Spinal cord (tissue), 10 donors: ENCODE measurements around the gene SHKBP1. TPM values are rescaled to one million over a fixed set of nuclear protein-coding genes. Genes with fewer than 3 reads are reported as not detected.
"Not testable (repeated sequence)": the region's sequence is repeated elsewhere in the genome, so short reads cannot be mapped to it uniquely, and the experiment has no call there.

Source experiments
- DNase-seq, 6 donors: peaks; one replicate each; pipeline versions ENCODE4 v3.0.0 to v3.0.0-alpha.2; 2013 to 2015; ENCODE audit warnings: low spot score in 6 of 6, low read depth in 4 of 6
- H3K27ac ChIP-seq: one replicate; pipeline ENCODE4 v1.5.1; 2013; ENCODE audit warnings: low read depth, low read length, control low read depth
- H3K27me3 ChIP-seq: one replicate; pipeline ENCODE4 v1.6.1; 2013; ENCODE audit warnings: low read length; ENCODE audit not compliant: control insufficient read depth, insufficient read depth
- H3K36me3 ChIP-seq: one replicate; pipeline ENCODE4 v1.6.1; 2013; ENCODE audit warnings: low read length; ENCODE audit not compliant: control insufficient read depth, insufficient read depth
- H3K4me1 ChIP-seq: one replicate; pipeline ENCODE4 v1.6.1; 2013; ENCODE audit warnings: low read length; ENCODE audit not compliant: control insufficient read depth, insufficient read depth
- H3K4me3 ChIP-seq: one replicate; pipeline ENCODE4 v1.5.1; 2013; ENCODE audit warnings: low read depth, low read length, control low read depth
- H3K9me3 ChIP-seq: one replicate; pipeline ENCODE4 v1.6.1; 2013; ENCODE audit warnings: low read length; ENCODE audit not compliant: control insufficient read depth, insufficient read depth
- WGBS: methylation state at CpG from one replicate; pipeline ENCODE4 v1.1.5; 2013; ENCODE audit warnings: missing lambda C conversion rate; ENCODE audit not compliant: insufficient coverage; 5-methylcytosine and 5-hydroxymethylcytosine counted together
- polyA plus RNA-seq, 2 donors: library from polyadenylated mRNA; unstranded; fragments of 120-200 nt; gene quantifications; one replicate each; pipeline ENCODE4 v1.2.1, GENCODE V29; 2013; ENCODE audit not compliant: insufficient read length in 2 of 2
- total RNA-seq, 2 donors: library from RNA; depleted of rRNA in 1 of 2; stranded (reverse); fragments of 120-200 nt in 1 of 2; fragments of >200 nt in 1 of 2; gene quantifications; one replicate each; pipeline versions ENCODE4 v1.2.3 to v1.2.4, GENCODE V29; 2013 to 2014
- donor health status: healthy.

The SHKBP1 gene
- total and polyA plus RNA-seq, 4 donors = 9.6 to 43.1 (median 24.4) TPM

GRCh38 chr19:40619333-40620160 lies 42.9 kb downstream of the SHKBP1 start:
- WGBS = 73% methylated on average over 7 of the region's 11 CpGs
- peaks cover 40% of the 10 kb centered on the region for H3K36me3 ChIP-seq
- no peak for DNase-seq
- peaks cover 14% of the 10 kb centered on the region for H3K4me1 ChIP-seq
- H3K9me3 ChIP-seq = no peaks in the 10 kb centered on the region
- H3K4me3 ChIP-seq = no peak overlapping the region
- H3K27ac ChIP-seq = no peak overlapping the region
- peaks cover 4% of the 10 kb centered on the region for H3K27me3 ChIP-seq

GRCh38 chr19:40620161-40620485 lies 43.5 kb downstream of the SHKBP1 start:
- WGBS = 80% methylated on average over 1 of the region's 8 CpGs
- Histone ChIP-seq H3K27ac (no peak overlapping the region), H3K36me3 (peaks cover 39% of the 10 kb centered on the region), H3K27me3 (no peaks in the 10 kb centered on the region), H3K4me1 (peaks cover 10% of the 10 kb centered on the region), H3K9me3 (no peaks in the 10 kb centered on the region), H3K4me3 (no peak overlapping the region)
- no peak for DNase-seq

- peaks cover 10% of the 10 kb centered on the region for H3K4me1 ChIP-seq
- 71% methylated on average over 2 of the region's 2 CpGs for WGBS
- no peak overlapping the region for H3K27ac ChIP-seq
- no peak for DNase-seq
- H3K27me3 ChIP-seq = no peaks in the 10 kb centered on the region
- no peak overlapping the region for H3K4me3 ChIP-seq
- no peaks in the 10 kb centered on the region for H3K9me3 ChIP-seq
- peaks cover 50% of the 10 kb centered on the region for H3K36me3 ChIP-seq
Measured at GRCh38 chr19:40621283-40621682, 44.6 kb downstream of the SHKBP1 start.

- H3K4me1 ChIP-seq = peaks cover 10% of the 10 kb centered on the region
- no peak overlapping the region for H3K27ac ChIP-seq
- no peak for DNase-seq
- no peak overlapping the region for H3K4me3 ChIP-seq
- no peaks in the 10 kb centered on the region for H3K27me3 ChIP-seq
- WGBS = 89% methylated on average over 19 of the region's 24 CpGs
- H3K9me3 ChIP-seq = no peaks in the 10 kb centered on the region
- H3K36me3 ChIP-seq = peaks cover 53% of the 10 kb centered on the region
Measured at GRCh38 chr19:40621966-40622772, 45.5 kb downstream of the SHKBP1 start.

- Histone ChIP-seq H3K9me3 (no peaks in the 10 kb centered on the region), H3K4me1 (peaks cover 10% of the 10 kb centered on the region), H3K36me3 (peaks cover 58% of the 10 kb centered on the region), H3K27me3 (no peaks in the 10 kb centered on the region), H3K4me3 (no peak overlapping the region), H3K27ac (no peak overlapping the region)
- DNase-seq = no peak
- WGBS = 94% methylated on average over 7 of the region's 7 CpGs
Measured at GRCh38 chr19:40622773-40623075, 46.1 kb downstream of the SHKBP1 start.

- WGBS = 26% methylated on average over 36 of the region's 41 CpGs
- no peaks in the 10 kb centered on the region for H3K9me3 ChIP-seq
- H3K27me3 ChIP-seq = no peaks in the 10 kb centered on the region
- DNase-seq = peak in 1 of 6 donors; percentile 52
- H3K36me3 ChIP-seq = peaks cover 59% of the 10 kb centered on the region
- H3K4me3 ChIP-seq = no peak overlapping the region
- H3K4me1 ChIP-seq = peaks cover 10% of the 10 kb centered on the region
- H3K27ac ChIP-seq = no peak overlapping the region
Measured at GRCh38 chr19:40623403-40624251, 47.0 kb downstream of the SHKBP1 start.

- not testable (repeated sequence) for H3K9me3 ChIP-seq, H3K27me3 ChIP-seq, H3K4me3 ChIP-seq, H3K27ac ChIP-seq, DNase-seq, H3K4me1 ChIP-seq
- 75% methylated on average over 7 of the region's 14 CpGs for WGBS
- H3K36me3 ChIP-seq = peaks cover 64% of the 10 kb centered on the region
Measured at GRCh38 chr19:40624369-40625153, 47.9 kb downstream of the SHKBP1 start.

GRCh38 chr19:40625406-40626120 lies 48.9 kb downstream of the SHKBP1 start:
- WGBS = 84% methylated on average over 7 of the region's 7 CpGs
- Histone ChIP-seq H3K27ac (no peak overlapping the region), H3K4me3 (no peak overlapping the region), H3K4me1 (peaks cover 10% of the 10 kb centered on the region), H3K36me3 (peaks cover 64% of the 10 kb centered on the region), H3K9me3 (no peaks in the 10 kb centered on the region), H3K27me3 (no peaks in the 10 kb centered on the region)
- no peak for DNase-seq
